ENCODE results near the gene TRNAU1AP. TPM values are rescaled to one million over a fixed set of nuclear protein-coding genes. Genes with fewer than 3 reads are reported as not detected.

TRNAU1AP gene
- polyA plus RNA-seq (2012; ENCODE audit: insufficient read length, low read depth) = 21.4 TPM

- TF ChIP-seq TAF1 (IDR thresholded peaks at IDR 0.05; ENCODE audit: borderline replicate concordance, insufficient read depth, low read length) (0 out of 2 replicates have a peak, but pooled peaks have one; percentile 66), SIN3A (IDR thresholded peaks at IDR 0.05; ENCODE audit: borderline replicate concordance, insufficient read depth, low read length) (no peak), FOXP2 (optimal IDR thresholded peaks at IDR 0.05; ENCODE audit: borderline replicate concordance, extremely low read depth, extremely low read length, insufficient read depth) (peak; percentile 77), REST (IDR thresholded peaks at IDR 0.05; ENCODE audit: insufficient read depth in 1 of 2, low read depth in 2 of 2, low read length in 2 of 2) (no peak), POLR2AphosphoS5 (IDR thresholded peaks at IDR 0.05; ENCODE audit: low read depth, low read length) (peak; percentile 89)
These were observed at the start of gene TRNAU1AP for GRCh38 chr1:28552758-28553663. Gene TRNAU1AP, plus strand, starts transcription at chr1:28553085. Its CDS starts 26 bp downstream, at chr1:28553111.

- TF ChIP-seq FOXP2 (optimal IDR thresholded peaks at IDR 0.05; ENCODE audit: borderline replicate concordance, extremely low read depth, extremely low read length, insufficient read depth) = no peak
- TF ChIP-seq POLR2AphosphoS5 (IDR thresholded peaks at IDR 0.05; ENCODE audit: low read depth, low read length) = no peak
- TF ChIP-seq SIN3A (IDR thresholded peaks at IDR 0.05; ENCODE audit: borderline replicate concordance, insufficient read depth, low read length) = no peak
- TF ChIP-seq TAF1 (IDR thresholded peaks at IDR 0.05; ENCODE audit: borderline replicate concordance, insufficient read depth, low read length) = no peak
- no peak for TF ChIP-seq REST (IDR thresholded peaks at IDR 0.05; ENCODE audit: insufficient read depth in 1 of 2, low read depth in 2 of 2, low read length in 2 of 2)
These were observed 49.8 kb upstream of the TRNAU1AP start for GRCh38 chr1:28503117-28503516.

GRCh38 chr1:28505406-28506187 lies 47.3 kb upstream of the TRNAU1AP start, which contains the start of gene RCC1:
Gene RCC1, plus strand, starts transcription at chr1:28506043. Its CDS starts 23,824 bp downstream, at chr1:28529867.
- TF ChIP-seq FOXP2 (optimal IDR thresholded peaks at IDR 0.05; ENCODE audit: borderline replicate concordance, extremely low read depth, extremely low read length, insufficient read depth) (no peak), SIN3A (IDR thresholded peaks at IDR 0.05; ENCODE audit: borderline replicate concordance, insufficient read depth, low read length) (peak; percentile 71; the same call in 1 of the 2 replicates), TAF1 (IDR thresholded peaks at IDR 0.05; ENCODE audit: borderline replicate concordance, insufficient read depth, low read length) (peak; percentile 100), REST (IDR thresholded peaks at IDR 0.05; ENCODE audit: insufficient read depth in 1 of 2, low read depth in 2 of 2, low read length in 2 of 2) (peak; percentile 19 to 72; a peak in 3 of 4 replicates), POLR2AphosphoS5 (IDR thresholded peaks at IDR 0.05; ENCODE audit: low read depth, low read length) (peak; percentile 100)

GRCh38 chr1:28506907-28507246 lies 46.0 kb upstream of the TRNAU1AP start:
- no peak for TF ChIP-seq SIN3A (IDR thresholded peaks at IDR 0.05; ENCODE audit: borderline replicate concordance, insufficient read depth, low read length)
- no peak for TF ChIP-seq FOXP2 (optimal IDR thresholded peaks at IDR 0.05; ENCODE audit: borderline replicate concordance, extremely low read depth, extremely low read length, insufficient read depth)
- no peak for TF ChIP-seq REST (IDR thresholded peaks at IDR 0.05; ENCODE audit: insufficient read depth in 1 of 2, low read depth in 2 of 2, low read length in 2 of 2)
- TF ChIP-seq POLR2AphosphoS5 (IDR thresholded peaks at IDR 0.05; ENCODE audit: low read depth, low read length) = no peak
- no peak for TF ChIP-seq TAF1 (IDR thresholded peaks at IDR 0.05; ENCODE audit: borderline replicate concordance, insufficient read depth, low read length)

All from PFSK-1 (cell line).